ES-I3 (cell line): Measurements from ENCODE around the gene GARIN5B.
"Not testable (repeated sequence)": the region's sequence is repeated elsewhere in the genome, so short reads cannot be mapped to it uniquely, and the experiment has no call there.

Experiments used
- H3K36me3 ChIP-seq: 2 replicates; pipeline ENCODE4 v1.6.1; 2013; ENCODE audit warnings: mild to moderate bottlenecking, low read length, control low read depth, moderate library complexity; ENCODE audit not compliant: insufficient read depth
- H3K4me1 ChIP-seq: 2 replicates; pipeline ENCODE4 v1.6.1; 2013; ENCODE audit warnings: mild to moderate bottlenecking, control low read depth, low read length; ENCODE audit not compliant: insufficient read depth
- H3K9ac ChIP-seq: 2 replicates; pipeline ENCODE4 v1.6.1; 2013; ENCODE audit warnings: low read depth, mild to moderate bottlenecking, low read length, moderate library complexity
- H3K9me3 ChIP-seq: 2 replicates; pipeline ENCODE4 v1.6.1; 2013; ENCODE audit warnings: mild to moderate bottlenecking, low read length, moderate library complexity; ENCODE audit not compliant: control insufficient read depth, insufficient read depth

Gene GARIN5B

DNA sequence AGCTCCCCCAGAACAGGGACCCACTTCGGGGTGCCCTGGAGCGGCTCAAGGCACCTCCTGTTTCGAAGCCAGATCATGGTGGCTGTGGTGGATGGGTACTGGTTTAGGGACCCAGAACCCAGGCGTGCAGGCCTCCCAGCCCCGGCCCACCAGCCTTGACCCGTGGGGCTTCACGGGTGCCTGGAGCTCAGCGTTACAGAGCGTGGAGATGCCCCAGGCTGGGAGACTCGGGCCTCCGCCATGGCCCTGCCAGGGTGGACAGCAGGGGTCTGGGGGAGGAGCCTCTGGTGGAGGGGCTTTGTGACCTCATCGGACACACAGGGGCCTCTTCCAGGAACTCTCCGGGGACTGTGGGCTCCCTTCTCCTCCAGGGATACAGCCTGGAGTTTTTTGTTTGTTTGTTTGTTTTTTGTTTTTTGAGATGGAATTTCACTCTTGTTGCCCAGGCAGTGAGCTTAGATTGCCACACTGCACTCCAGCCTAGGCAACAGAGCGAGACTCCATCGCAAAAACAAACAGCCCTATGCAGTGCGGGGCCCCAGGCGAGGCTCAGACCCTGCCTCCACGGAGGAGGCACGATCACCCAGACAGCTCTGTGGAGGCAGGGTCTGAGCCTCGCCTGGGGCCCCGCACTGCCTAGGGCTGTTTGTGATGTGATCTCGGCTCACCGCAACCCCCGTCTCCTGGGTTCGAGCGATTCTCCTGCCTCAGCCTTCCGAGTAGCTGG is at the start of gene GARIN5B:
Gene GARIN5B, minus strand, starts transcription at position 271 of the 727 bp plus-strand sequence. Its CDS starts 194 bp downstream, at position 77.
- no peaks in the 10 kb centered on the region for H3K36me3 ChIP-seq
- no peak within 1 kb of the TSS for H3K9ac ChIP-seq
- peaks cover 12% of the 10 kb centered on the region; the same call in 1 of the 2 replicates for H3K4me1 ChIP-seq
- no peaks in the 10 kb centered on the region for H3K9me3 ChIP-seq

DNA sequence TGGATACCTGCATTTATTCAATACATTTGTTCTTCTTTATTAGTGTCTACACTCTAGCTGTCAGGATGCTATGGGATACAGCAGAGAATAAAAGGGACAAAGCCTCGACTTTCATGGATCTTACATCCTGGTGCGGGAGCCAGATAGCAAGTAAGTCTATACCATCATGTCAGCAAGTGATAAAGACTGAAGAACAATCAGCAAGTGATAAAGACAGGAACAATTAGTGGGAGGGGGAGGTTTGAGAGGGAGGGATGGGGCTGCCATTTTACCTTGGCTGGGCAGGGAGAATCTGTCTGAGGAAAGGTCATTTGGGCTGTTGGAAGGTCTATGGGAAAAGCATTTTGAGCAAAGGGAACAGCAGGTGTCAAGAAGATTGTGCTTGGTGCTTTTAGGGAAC is 47.1 kb upstream of the GARIN5B start:
- Histone ChIP-seq H3K9ac (no peak overlapping the region), H3K9me3 (0 out of 2 replicates have a peak, but pooled peaks cover 4% of the 10 kb centered on the region), H3K36me3 (peaks cover 14% of the 10 kb centered on the region), H3K4me1 (peaks cover 10% of the 10 kb centered on the region; the same call in 1 of the 2 replicates)

- H3K9me3 ChIP-seq, H3K9ac ChIP-seq: not testable (repeated sequence)
- peaks cover 10% of the 10 kb centered on the region; the same call in 1 of the 2 replicates for H3K4me1 ChIP-seq
- peaks cover 19% of the 10 kb centered on the region for H3K36me3 ChIP-seq
These were observed 46.1 kb upstream of the GARIN5B start for GRCh38 chr19:55409179-55409578.

GRCh38 chr19:55408533-55408872 is 45.4 kb upstream of the GARIN5B start:
- peak overlapping the region; percentile 32 for H3K9ac ChIP-seq
- H3K36me3 ChIP-seq = peaks cover 24% of the 10 kb centered on the region
- peaks cover 10% of the 10 kb centered on the region; the same call in 1 of the 2 replicates for H3K4me1 ChIP-seq
- 0 out of 2 replicates have a peak, but pooled peaks cover 4% of the 10 kb centered on the region for H3K9me3 ChIP-seq

DNA sequence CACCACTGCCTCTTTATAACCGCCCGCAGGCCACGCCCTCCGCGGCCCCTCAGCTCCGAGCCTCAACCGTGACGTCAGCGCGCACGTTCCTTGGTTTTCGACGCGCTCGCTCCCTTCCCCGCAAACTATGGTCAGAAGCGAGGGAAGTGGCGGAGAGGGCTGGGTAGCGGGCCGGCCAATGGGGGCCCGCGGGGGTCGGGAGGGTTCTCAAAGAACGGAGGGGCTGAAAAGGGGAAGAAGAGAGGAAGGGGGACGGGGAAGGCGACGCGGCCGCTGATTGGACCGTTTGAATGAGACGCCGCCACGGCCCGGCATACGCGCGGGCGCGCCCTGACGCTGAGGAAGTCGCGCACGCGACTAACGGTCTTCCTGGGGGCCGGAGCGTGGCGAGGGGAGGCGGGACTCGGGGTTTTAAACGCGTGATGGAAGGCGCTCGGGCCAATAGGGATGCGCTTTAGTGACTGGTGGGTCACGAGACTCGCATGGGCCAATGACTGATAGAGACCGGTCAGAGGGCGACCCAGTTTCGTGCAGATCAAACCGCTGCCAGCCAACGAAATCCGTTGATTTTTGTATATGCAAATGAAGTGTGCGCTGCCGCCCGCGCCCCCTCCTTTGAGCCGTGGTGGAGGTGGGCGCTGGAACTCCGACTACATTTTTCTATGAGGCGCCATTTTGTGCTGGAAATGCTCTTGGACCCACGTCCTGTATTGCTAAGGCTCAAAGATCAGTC is 44.9 kb upstream of the GARIN5B start:
- Histone ChIP-seq H3K4me1 (peaks cover 10% of the 10 kb centered on the region; the same call in 1 of the 2 replicates), H3K9me3 (0 out of 2 replicates have a peak, but pooled peaks cover 4% of the 10 kb centered on the region), H3K9ac (peak overlapping the region; percentile 94), H3K36me3 (peaks cover 28% of the 10 kb centered on the region)

GRCh38 chr19:55407550-55407799 is 44.4 kb upstream of the GARIN5B start, which contains the start of gene UBE2S:
Gene UBE2S, minus strand, starts transcription at chr19:55407788. Its CDS starts 199 bp downstream, at chr19:55407589.
- Histone ChIP-seq H3K4me1 (peaks cover 10% of the 10 kb centered on the region; the same call in 1 of the 2 replicates), H3K36me3 (peaks cover 33% of the 10 kb centered on the region), H3K9ac (peak within 1 kb of the TSS; percentile 94)
- not testable (repeated sequence) for H3K9me3 ChIP-seq

- H3K9ac ChIP-seq = peak overlapping the region; percentile 94
- 0 out of 2 replicates have a peak, but pooled peaks cover 4% of the 10 kb centered on the region for H3K9me3 ChIP-seq
- H3K4me1 ChIP-seq = peaks cover 10% of the 10 kb centered on the region; the same call in 1 of the 2 replicates
- H3K36me3 ChIP-seq = peaks cover 38% of the 10 kb centered on the region
These were observed 43.9 kb upstream of the GARIN5B start for GRCh38 chr19:55406826-55407549.

DNA sequence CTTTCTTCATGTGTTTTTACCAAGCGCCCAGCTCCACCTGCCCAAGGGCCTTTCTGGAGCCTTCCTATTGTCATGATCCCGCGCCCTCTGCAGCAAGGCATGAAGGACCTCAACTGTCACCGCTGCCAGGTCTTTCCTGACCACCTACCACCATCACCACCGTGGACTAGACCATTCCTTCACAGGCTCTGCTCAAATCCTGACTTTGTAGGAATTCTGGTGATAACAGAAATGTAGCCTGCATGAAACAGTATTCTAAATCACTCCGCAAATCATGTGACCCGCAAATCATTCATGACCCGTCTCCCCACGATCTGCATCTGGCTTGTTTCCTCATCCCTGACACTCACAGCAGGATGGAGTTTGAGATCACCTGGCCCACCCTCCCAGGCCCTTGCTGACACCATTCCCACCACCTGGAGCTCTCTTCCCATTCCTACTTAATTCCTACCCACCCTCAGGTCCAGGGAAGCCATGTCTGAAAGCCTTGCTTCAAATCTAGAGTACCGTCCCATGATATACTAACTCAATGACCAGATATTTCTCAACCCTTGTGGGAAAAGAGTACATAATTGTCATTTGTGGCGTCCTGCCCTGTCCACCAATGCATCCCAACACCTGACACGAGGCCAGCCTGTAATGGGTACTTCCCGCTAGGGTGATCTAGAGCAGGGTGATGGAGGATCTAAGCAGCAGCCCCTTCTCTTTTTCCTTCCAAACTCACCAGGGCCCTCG is 43.2 kb upstream of the GARIN5B start:
- Histone ChIP-seq H3K4me1 (peaks cover 10% of the 10 kb centered on the region; the same call in 1 of the 2 replicates), H3K9me3 (0 out of 2 replicates have a peak, but pooled peaks cover 4% of the 10 kb centered on the region), H3K9ac (peak overlapping the region; percentile 94; the same call in 1 of the 2 replicates), H3K36me3 (peaks cover 40% of the 10 kb centered on the region)

GRCh38 chr19:55405638-55406037 is 42.6 kb upstream of the GARIN5B start:
- Histone ChIP-seq H3K36me3 (peaks cover 43% of the 10 kb centered on the region), H3K9me3 (0 out of 2 replicates have a peak, but pooled peaks cover 4% of the 10 kb centered on the region), H3K4me1 (peaks cover 10% of the 10 kb centered on the region; the same call in 1 of the 2 replicates), H3K9ac (peak overlapping the region; percentile 94; the same call in 1 of the 2 replicates)

DNA sequence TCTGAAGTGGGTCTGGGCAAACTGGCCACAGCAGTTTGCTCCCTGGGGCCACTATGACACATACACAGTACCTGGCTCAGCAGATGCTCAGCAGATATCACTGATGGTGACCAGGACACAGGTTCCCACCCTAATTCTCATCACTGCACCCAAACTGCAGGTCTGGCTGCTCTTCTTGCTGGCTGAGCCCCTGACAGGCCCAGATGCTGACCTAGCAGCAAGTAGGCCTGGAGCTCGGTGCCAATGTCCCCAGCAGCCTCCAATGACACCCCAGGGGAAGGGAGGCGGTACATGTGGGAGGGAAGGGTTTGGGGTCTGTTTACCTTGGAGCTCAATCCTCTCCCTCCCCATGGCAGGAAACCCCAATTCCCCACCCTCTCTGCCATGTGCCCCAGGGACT is 39.4 kb upstream of the GARIN5B start:
- Histone ChIP-seq H3K4me1 (peaks cover 10% of the 10 kb centered on the region; the same call in 1 of the 2 replicates), H3K9me3 (no peaks in the 10 kb centered on the region), H3K36me3 (peaks cover 46% of the 10 kb centered on the region), H3K9ac (no peak overlapping the region)

GRCh38 chr19:55401390-55401789 is 38.3 kb upstream of the GARIN5B start:
- peaks cover 42% of the 10 kb centered on the region for H3K36me3 ChIP-seq
- H3K4me1 ChIP-seq, H3K9me3 ChIP-seq, H3K9ac ChIP-seq: not testable (repeated sequence)

GRCh38 chr19:55400281-55401087 is 37.4 kb upstream of the GARIN5B start:
- H3K36me3 ChIP-seq = peaks cover 33% of the 10 kb centered on the region
- no peaks in the 10 kb centered on the region for H3K9me3 ChIP-seq
- peaks cover under 1% of the 10 kb centered on the region; the same call in 1 of the 2 replicates for H3K4me1 ChIP-seq
- no peak overlapping the region for H3K9ac ChIP-seq
